SK-N-SH treated with all-trans-retinoic acid at 6 μM for 48 hours (cell line): ENCODE measurements around the gene CDK6.

Experiments
- ATAC-seq: fragments of 200-7000 bp; cut with Tn5 transposase; 3 replicates; pipeline ENCODE4 v1.9.1; 2020; ENCODE audit warnings: mild to moderate bottlenecking, moderate library complexity
- ARNTL ChIP-seq: fragments of 450-650 bp; formaldehyde crosslinking; IDR thresholded peaks from 2 replicates; pipeline ENCODE4 v1.5.0; 2020; ENCODE audit warnings: low read depth, mild to moderate bottlenecking, moderate library complexity, borderline replicate concordance
- BACH2 ChIP-seq: fragments of 250-450 bp; sonication (Bioruptor Pico); IDR thresholded peaks from 2 replicates; pipeline ENCODE4 v1.9.0; 2021; ENCODE audit warnings: mild to moderate bottlenecking, borderline replicate concordance
- CSDC2 ChIP-seq: fragments of 250-450 bp; sonication (Bioruptor Pico); IDR thresholded peaks from 2 replicates; pipeline ENCODE4 v1.5.0; 2020; ENCODE audit warnings: mild to moderate bottlenecking, moderate library complexity
- ESRRG ChIP-seq: fragments of 250-450 bp; sonication (Bioruptor Pico); IDR thresholded peaks from 2 replicates; pipeline ENCODE4 v1.6.1; 2021; ENCODE audit warnings: mild to moderate bottlenecking
- GLIS3 ChIP-seq: fragments of 250-450 bp; sonication (Bioruptor Pico); IDR thresholded peaks from 2 replicates; pipeline ENCODE4 v1.5.0; 2020; ENCODE audit warnings: mild to moderate bottlenecking, moderate library complexity
- ISL1 ChIP-seq: fragments of 250-450 bp; sonication (Bioruptor Pico); IDR thresholded peaks from 2 replicates; pipeline ENCODE4 v2.1.2; 2022; ENCODE audit warnings: mild to moderate bottlenecking, moderate library complexity
- OSR1 ChIP-seq: fragments of 250-450 bp; sonication (Bioruptor Pico); IDR thresholded peaks from 2 replicates; pipeline ENCODE4 v1.8.0; 2022; ENCODE audit warnings: moderate library complexity, mild to moderate bottlenecking, inconsistent platforms
- PPARA ChIP-seq: fragments of 250-450 bp; sonication (Bioruptor Pico); IDR thresholded peaks from 2 replicates; pipeline ENCODE4 v1.5.0; 2020; ENCODE audit warnings: mild to moderate bottlenecking, borderline replicate concordance
- RARB ChIP-seq: fragments of 250-450 bp; sonication (Bioruptor Pico); IDR thresholded peaks from 2 replicates; pipeline ENCODE4 v1.8.0; 2021; ENCODE audit warnings: mild to moderate bottlenecking, moderate library complexity
- SNAI2 ChIP-seq: fragments of 250-450 bp; sonication (Bioruptor Pico); IDR thresholded peaks from 2 replicates; pipeline ENCODE4 v1.5.0; 2020; ENCODE audit warnings: mild to moderate bottlenecking, moderate library complexity
- TCF4 ChIP-seq: fragments of 250-450 bp; sonication (Bioruptor Pico); IDR thresholded peaks from 2 replicates; pipeline ENCODE4 v1.8.0; 2021; ENCODE audit warnings: mild to moderate bottlenecking, moderate library complexity, borderline replicate concordance
- TOX ChIP-seq: fragments of 250-450 bp; sonication (Bioruptor Pico); IDR thresholded peaks from 2 replicates; pipeline ENCODE4 v1.8.0; 2021; ENCODE audit warnings: mild to moderate bottlenecking, moderate library complexity, borderline replicate concordance
- ZC3H10 ChIP-seq: fragments of 250-450 bp; sonication (Bioruptor Pico); IDR thresholded peaks from 2 replicates; pipeline ENCODE4 v1.5.1; 2021; ENCODE audit warnings: mild to moderate bottlenecking, moderate library complexity
- ZFP3 ChIP-seq: fragments of 250-450 bp; sonication (Bioruptor Pico); IDR thresholded peaks from 2 replicates; pipeline ENCODE4 v1.5.0; 2020; ENCODE audit warnings: mild to moderate bottlenecking, moderate library complexity
- ZFP30 ChIP-seq: fragments of 450-650 bp; formaldehyde crosslinking; IDR thresholded peaks from 2 replicates; pipeline ENCODE4 v1.5.0; 2022; ENCODE audit warnings: mild to moderate bottlenecking, moderate library complexity
- ZNF565 ChIP-seq: fragments of 450-650 bp; formaldehyde crosslinking; conservative IDR thresholded peaks from 2 replicates; pipeline ENCODE4 v1.5.0; 2020; ENCODE audit warnings: low read depth, mild to moderate bottlenecking, moderate library complexity
- ZNF70 ChIP-seq: fragments of 450-650 bp; formaldehyde crosslinking; IDR thresholded peaks from 2 replicates; pipeline ENCODE4 v1.5.0; 2020; ENCODE audit warnings: mild to moderate bottlenecking, moderate library complexity
- ZNF8 ChIP-seq: fragments of 450-650 bp; formaldehyde crosslinking; IDR thresholded peaks from 2 replicates; pipeline ENCODE4 v1.5.0; 2020; ENCODE audit warnings: mild to moderate bottlenecking, moderate library complexity
- TF ChIP-seq, protein P1 (sequence below): fragments of 250-450 bp; sonication (Bioruptor Pico); IDR thresholded peaks from 2 replicates; pipeline ENCODE4 v1.5.0; 2020; ENCODE audit warnings: mild to moderate bottlenecking, moderate library complexity
- TF ChIP-seq, protein P2 (sequence below): fragments of 250-450 bp; sonication (Bioruptor Pico); IDR thresholded peaks from 2 replicates; pipeline ENCODE4 v1.5.1; 2020; ENCODE audit warnings: low read depth, mild to moderate bottlenecking, moderate library complexity
- TF ChIP-seq, protein P3 (sequence below): fragments of 250-450 bp; sonication (Bioruptor Pico); IDR thresholded peaks from 2 replicates; pipeline ENCODE4 v1.8.0; 2020; ENCODE audit warnings: mild to moderate bottlenecking, moderate library complexity, borderline replicate concordance
- TF ChIP-seq, protein P4 (sequence below): fragments of 250-450 bp; sonication (Bioruptor Pico); IDR thresholded peaks from 2 replicates; pipeline ENCODE4 v1.5.1; 2021; ENCODE audit warnings: mild to moderate bottlenecking, moderate library complexity
- TF ChIP-seq, protein P5 (sequence below): fragments of 250-450 bp; sonication (Bioruptor Pico); IDR thresholded peaks from 2 replicates; pipeline ENCODE4 v1.8.0; 2021; ENCODE audit warnings: low read depth, mild to moderate bottlenecking, moderate library complexity, borderline replicate concordance

Gene CDK6

GRCh38 chr7:92699560-92699959, 136.8 kb downstream of the CDK6 start:
- ATAC-seq = no peak
- TF ChIP-seq, protein P1, sequence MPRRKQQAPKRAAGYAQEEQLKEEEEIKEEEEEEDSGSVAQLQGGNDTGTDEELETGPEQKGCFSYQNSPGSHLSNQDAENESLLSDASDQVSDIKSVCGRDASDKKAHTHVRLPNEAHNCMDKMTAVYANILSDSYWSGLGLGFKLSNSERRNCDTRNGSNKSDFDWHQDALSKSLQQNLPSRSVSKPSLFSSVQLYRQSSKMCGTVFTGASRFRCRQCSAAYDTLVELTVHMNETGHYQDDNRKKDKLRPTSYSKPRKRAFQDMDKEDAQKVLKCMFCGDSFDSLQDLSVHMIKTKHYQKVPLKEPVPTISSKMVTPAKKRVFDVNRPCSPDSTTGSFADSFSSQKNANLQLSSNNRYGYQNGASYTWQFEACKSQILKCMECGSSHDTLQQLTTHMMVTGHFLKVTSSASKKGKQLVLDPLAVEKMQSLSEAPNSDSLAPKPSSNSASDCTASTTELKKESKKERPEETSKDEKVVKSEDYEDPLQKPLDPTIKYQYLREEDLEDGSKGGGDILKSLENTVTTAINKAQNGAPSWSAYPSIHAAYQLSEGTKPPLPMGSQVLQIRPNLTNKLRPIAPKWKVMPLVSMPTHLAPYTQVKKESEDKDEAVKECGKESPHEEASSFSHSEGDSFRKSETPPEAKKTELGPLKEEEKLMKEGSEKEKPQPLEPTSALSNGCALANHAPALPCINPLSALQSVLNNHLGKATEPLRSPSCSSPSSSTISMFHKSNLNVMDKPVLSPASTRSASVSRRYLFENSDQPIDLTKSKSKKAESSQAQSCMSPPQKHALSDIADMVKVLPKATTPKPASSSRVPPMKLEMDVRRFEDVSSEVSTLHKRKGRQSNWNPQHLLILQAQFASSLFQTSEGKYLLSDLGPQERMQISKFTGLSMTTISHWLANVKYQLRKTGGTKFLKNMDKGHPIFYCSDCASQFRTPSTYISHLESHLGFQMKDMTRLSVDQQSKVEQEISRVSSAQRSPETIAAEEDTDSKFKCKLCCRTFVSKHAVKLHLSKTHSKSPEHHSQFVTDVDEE = no peak
- TF ChIP-seq GLIS3 (CRISPR knock-in tag) = no peak
- TF ChIP-seq, protein P2, sequence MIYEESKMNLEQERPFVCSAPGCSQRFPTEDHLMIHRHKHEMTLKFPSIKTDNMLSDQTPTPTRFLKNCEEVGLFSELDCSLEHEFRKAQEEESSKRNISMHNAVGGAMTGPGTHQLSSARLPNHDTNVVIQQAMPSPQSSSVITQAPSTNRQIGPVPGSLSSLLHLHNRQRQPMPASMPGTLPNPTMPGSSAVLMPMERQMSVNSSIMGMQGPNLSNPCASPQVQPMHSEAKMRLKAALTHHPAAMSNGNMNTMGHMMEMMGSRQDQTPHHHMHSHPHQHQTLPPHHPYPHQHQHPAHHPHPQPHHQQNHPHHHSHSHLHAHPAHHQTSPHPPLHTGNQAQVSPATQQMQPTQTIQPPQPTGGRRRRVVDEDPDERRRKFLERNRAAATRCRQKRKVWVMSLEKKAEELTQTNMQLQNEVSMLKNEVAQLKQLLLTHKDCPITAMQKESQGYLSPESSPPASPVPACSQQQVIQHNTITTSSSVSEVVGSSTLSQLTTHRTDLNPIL (CRISPR knock-in tag) = no peak
- TF ChIP-seq, protein P3, sequence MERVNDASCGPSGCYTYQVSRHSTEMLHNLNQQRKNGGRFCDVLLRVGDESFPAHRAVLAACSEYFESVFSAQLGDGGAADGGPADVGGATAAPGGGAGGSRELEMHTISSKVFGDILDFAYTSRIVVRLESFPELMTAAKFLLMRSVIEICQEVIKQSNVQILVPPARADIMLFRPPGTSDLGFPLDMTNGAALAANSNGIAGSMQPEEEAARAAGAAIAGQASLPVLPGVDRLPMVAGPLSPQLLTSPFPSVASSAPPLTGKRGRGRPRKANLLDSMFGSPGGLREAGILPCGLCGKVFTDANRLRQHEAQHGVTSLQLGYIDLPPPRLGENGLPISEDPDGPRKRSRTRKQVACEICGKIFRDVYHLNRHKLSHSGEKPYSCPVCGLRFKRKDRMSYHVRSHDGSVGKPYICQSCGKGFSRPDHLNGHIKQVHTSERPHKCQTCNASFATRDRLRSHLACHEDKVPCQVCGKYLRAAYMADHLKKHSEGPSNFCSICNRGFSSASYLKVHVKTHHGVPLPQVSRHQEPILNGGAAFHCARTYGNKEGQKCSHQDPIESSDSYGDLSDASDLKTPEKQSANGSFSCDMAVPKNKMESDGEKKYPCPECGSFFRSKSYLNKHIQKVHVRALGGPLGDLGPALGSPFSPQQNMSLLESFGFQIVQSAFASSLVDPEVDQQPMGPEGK (CRISPR knock-in tag) = no peak
- no peak for TF ChIP-seq ZNF70 (CRISPR knock-in tag)
- no peak for TF ChIP-seq OSR1 (CRISPR knock-in tag)
- no peak for TF ChIP-seq TOX
- TF ChIP-seq RARB (CRISPR knock-in tag) = no peak
- TF ChIP-seq BACH2 = no peak
- no peak for TF ChIP-seq ZFP3 (CRISPR knock-in tag)
- TF ChIP-seq ISL1 = no peak
- no peak for TF ChIP-seq SNAI2 (CRISPR knock-in tag)
- no peak for TF ChIP-seq ZNF8 (CRISPR knock-in tag)

- peak; percentile 74 for ATAC-seq
- TF ChIP-seq GLIS3 (CRISPR knock-in tag) (peak; percentile 90; the same call in 1 of the 2 replicates), RARB (CRISPR knock-in tag) (no peak), ZNF8 (CRISPR knock-in tag) (no peak), ESRRG (CRISPR knock-in tag) (0 out of 2 replicates have a peak, but pooled peaks have one; percentile 5), CSDC2 (CRISPR knock-in tag) (peak; percentile 71; the same call in 1 of the 2 replicates), ZNF70 (CRISPR knock-in tag) (no peak), ARNTL (CRISPR knock-in tag) (no peak), TOX (no peak), ZC3H10 (no peak), BACH2 (no peak), OSR1 (CRISPR knock-in tag) (no peak), ZFP30 (CRISPR knock-in tag) (no peak), SNAI2 (CRISPR knock-in tag) (peak; percentile 72; the same call in 1 of the 2 replicates), ZNF565 (CRISPR knock-in tag) (no peak), PPARA (CRISPR knock-in tag) (no peak), TCF4 (CRISPR knock-in tag) (peak; percentile 87; the same call in 1 of the 2 replicates), ISL1 (peak; percentile 90), ZFP3 (CRISPR knock-in tag) (peak; percentile 83)
- TF ChIP-seq, protein P2 (CRISPR knock-in tag) = peak; percentile 96
- TF ChIP-seq, protein P4, sequence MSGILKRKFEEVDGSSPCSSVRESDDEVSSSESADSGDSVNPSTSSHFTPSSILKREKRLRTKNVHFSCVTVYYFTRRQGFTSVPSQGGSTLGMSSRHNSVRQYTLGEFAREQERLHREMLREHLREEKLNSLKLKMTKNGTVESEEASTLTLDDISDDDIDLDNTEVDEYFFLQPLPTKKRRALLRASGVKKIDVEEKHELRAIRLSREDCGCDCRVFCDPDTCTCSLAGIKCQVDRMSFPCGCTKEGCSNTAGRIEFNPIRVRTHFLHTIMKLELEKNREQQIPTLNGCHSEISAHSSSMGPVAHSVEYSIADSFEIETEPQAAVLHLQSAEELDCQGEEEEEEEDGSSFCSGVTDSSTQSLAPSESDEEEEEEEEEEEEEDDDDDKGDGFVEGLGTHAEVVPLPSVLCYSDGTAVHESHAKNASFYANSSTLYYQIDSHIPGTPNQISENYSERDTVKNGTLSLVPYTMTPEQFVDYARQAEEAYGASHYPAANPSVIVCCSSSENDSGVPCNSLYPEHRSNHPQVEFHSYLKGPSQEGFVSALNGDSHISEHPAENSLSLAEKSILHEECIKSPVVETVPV (CRISPR knock-in tag) = peak; percentile 57; the same call in 1 of the 2 replicates
- TF ChIP-seq, protein P5, sequence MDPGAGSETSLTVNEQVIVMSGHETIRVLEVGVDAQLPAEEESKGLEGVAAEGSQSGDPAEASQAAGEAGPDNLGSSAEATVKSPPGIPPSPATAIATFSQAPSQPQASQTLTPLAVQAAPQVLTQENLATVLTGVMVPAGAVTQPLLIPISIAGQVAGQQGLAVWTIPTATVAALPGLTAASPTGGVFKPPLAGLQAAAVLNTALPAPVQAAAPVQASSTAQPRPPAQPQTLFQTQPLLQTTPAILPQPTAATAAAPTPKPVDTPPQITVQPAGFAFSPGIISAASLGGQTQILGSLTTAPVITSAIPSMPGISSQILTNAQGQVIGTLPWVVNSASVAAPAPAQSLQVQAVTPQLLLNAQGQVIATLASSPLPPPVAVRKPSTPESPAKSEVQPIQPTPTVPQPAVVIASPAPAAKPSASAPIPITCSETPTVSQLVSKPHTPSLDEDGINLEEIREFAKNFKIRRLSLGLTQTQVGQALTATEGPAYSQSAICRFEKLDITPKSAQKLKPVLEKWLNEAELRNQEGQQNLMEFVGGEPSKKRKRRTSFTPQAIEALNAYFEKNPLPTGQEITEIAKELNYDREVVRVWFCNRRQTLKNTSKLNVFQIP (CRISPR knock-in tag) = 0 out of 2 replicates have a peak, but pooled peaks have one; percentile 73
- TF ChIP-seq, protein P3 (CRISPR knock-in tag) = peak; percentile 91
Measured at GRCh38 chr7:92698237-92698841, 138.0 kb downstream of the CDK6 start.
